ENCODE measurements around the gene LPP.

DNA sequence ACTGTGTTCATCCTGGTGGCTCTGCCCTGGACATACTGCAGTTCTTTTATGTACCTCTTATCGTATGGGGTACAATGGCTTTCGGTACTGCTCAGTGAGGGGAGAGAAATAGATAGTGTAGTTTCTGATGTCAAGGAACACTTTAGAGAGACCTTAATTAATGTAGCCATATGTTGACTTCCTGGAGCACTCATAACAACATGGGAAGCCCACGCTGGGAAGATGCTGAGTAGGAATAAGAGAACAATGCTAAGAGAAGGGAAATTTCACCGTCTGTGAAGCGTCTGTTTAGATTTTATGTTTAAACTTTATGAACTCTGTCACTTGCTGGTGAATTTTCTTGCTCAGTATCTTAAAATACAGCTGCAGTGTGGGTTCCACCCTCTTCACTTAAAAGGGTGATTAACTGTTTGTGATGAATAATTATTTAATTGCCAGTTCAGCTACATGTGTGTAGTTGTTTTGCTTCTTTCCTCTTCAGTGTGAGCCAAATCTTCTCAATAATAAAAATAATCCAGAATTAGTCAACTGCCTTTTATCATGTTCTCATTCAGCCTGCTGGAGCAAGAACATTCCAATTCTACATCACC, 644.7 kb downstream of the LPP start:
- TF ChIP-seq, protein P1, sequence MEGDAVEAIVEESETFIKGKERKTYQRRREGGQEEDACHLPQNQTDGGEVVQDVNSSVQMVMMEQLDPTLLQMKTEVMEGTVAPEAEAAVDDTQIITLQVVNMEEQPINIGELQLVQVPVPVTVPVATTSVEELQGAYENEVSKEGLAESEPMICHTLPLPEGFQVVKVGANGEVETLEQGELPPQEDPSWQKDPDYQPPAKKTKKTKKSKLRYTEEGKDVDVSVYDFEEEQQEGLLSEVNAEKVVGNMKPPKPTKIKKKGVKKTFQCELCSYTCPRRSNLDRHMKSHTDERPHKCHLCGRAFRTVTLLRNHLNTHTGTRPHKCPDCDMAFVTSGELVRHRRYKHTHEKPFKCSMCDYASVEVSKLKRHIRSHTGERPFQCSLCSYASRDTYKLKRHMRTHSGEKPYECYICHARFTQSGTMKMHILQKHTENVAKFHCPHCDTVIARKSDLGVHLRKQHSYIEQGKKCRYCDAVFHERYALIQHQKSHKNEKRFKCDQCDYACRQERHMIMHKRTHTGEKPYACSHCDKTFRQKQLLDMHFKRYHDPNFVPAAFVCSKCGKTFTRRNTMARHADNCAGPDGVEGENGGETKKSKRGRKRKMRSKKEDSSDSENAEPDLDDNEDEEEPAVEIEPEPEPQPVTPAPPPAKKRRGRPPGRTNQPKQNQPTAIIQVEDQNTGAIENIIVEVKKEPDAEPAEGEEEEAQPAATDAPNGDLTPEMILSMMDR (IDR thresholded peaks at IDR 0.05), result no peak
- TF ChIP-seq ZFX (IDR thresholded peaks at IDR 0.05; ENCODE audit: borderline replicate concordance), result no peak

Data from 22Rv1 (cell line).